PFSK-1 (cell line): ENCODE data around the gene FIBIN.

ENCODE experiments used
- POLR2AphosphoS5 ChIP-seq: IDR thresholded peaks from 2 replicates; pipeline ENCODE4 v1.6.1; 2012; ENCODE audit warnings: low read depth, mild to moderate bottlenecking, control low read depth, low read length, moderate library complexity
- TF ChIP-seq, protein P1 (sequence below), 2 experiments: IDR thresholded peaks; 2 replicates each; pipeline versions ENCODE4 v1.6.1 to v1.8.0; 2011 to 2012; ENCODE audit warnings: low read depth in 2 of 2, low read length in 2 of 2, control low read depth in 1 of 2, inconsistent platforms in 1 of 2, mild to moderate bottlenecking in 1 of 2, moderate library complexity in 1 of 2; ENCODE audit not compliant: insufficient read depth in 1 of 2

- no peak for TF ChIP-seq POLR2AphosphoS5
- TF ChIP-seq, protein P1, sequence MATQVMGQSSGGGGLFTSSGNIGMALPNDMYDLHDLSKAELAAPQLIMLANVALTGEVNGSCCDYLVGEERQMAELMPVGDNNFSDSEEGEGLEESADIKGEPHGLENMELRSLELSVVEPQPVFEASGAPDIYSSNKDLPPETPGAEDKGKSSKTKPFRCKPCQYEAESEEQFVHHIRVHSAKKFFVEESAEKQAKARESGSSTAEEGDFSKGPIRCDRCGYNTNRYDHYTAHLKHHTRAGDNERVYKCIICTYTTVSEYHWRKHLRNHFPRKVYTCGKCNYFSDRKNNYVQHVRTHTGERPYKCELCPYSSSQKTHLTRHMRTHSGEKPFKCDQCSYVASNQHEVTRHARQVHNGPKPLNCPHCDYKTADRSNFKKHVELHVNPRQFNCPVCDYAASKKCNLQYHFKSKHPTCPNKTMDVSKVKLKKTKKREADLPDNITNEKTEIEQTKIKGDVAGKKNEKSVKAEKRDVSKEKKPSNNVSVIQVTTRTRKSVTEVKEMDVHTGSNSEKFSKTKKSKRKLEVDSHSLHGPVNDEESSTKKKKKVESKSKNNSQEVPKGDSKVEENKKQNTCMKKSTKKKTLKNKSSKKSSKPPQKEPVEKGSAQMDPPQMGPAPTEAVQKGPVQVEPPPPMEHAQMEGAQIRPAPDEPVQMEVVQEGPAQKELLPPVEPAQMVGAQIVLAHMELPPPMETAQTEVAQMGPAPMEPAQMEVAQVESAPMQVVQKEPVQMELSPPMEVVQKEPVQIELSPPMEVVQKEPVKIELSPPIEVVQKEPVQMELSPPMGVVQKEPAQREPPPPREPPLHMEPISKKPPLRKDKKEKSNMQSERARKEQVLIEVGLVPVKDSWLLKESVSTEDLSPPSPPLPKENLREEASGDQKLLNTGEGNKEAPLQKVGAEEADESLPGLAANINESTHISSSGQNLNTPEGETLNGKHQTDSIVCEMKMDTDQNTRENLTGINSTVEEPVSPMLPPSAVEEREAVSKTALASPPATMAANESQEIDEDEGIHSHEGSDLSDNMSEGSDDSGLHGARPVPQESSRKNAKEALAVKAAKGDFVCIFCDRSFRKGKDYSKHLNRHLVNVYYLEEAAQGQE (IDR thresholded peaks at IDR 0.05; ENCODE audit: insufficient read depth in 1 of 2, low read depth in 2 of 2, low read length in 2 of 2), result no peak
These were observed 28.8 kb downstream of the FIBIN start for GRCh38 chr11:27022659-27023251.
